Measurements from ENCODE around the gene ANKRD22. TPM values are rescaled to one million over a fixed set of nuclear protein-coding genes. Genes with fewer than 3 reads are reported as not detected.
"Not testable (repeated sequence)": the region's sequence is repeated elsewhere in the genome, so short reads cannot be mapped to it uniquely, and the experiment has no call there.

Gene ANKRD22
- total RNA-seq, 6 experiments from 2014 or later = 0.54 to 1.2 (median 1.2) TPM; not detected in 3

GRCh38 chr10:88883448-88883809 is 31.8 kb upstream of the ANKRD22 start:
- Histone ChIP-seq H3K36me3 (no peaks in the 10 kb centered on the region), H3K4me3 (no peak overlapping the region), H3K27me3 (no peaks in the 10 kb centered on the region), H3K27ac (no peak overlapping the region), H3K4me1 (peaks cover 0 to 5% (median 2%) of the 10 kb centered on the region in 4 donors), H3K9me3 (no peaks in the 10 kb centered on the region)
- intact Hi-C loops (cut with DNase I) = no loop called here
- 65% methylated on average over 2 of the region's 2 CpGs for WGBS (ENCODE audit: insufficient coverage, low coverage, low lambda C conversion rate, missing lambda C conversion rate)
- TF ChIP-seq POLR2A (IDR thresholded peaks at IDR 0.05) (no peak), CTCF (IDR thresholded peaks at IDR 0.05) (no peak)
- no peak for ATAC-seq
- DNase-seq = no peak

GRCh38 chr10:88882646-88883447 is 31.2 kb upstream of the ANKRD22 start:
- WGBS (ENCODE audit: insufficient coverage, low coverage, low lambda C conversion rate, missing lambda C conversion rate) = 60% methylated on average over 8 of the region's 8 CpGs
- peak overlapping the region in 1 of 3 donors; percentile 40 for H3K27ac ChIP-seq
- ATAC-seq; H3K4me3 ChIP-seq; H3K9me3 ChIP-seq; H3K36me3 ChIP-seq; H3K27me3 ChIP-seq; DNase-seq; intact Hi-C loops (cut with DNase I); H3K4me1 ChIP-seq: not testable (repeated sequence)

GRCh38 chr10:88881922-88882645 is 30.4 kb upstream of the ANKRD22 start:
- Histone ChIP-seq H3K27ac (peak overlapping the region in 1 of 3 donors; percentile 94), H3K4me3 (no peak overlapping the region), H3K9me3 (no peaks in the 10 kb centered on the region), H3K36me3 (no peaks in the 10 kb centered on the region), H3K27me3 (no peaks in the 10 kb centered on the region), H3K4me1 (peaks cover 0 to 5% (median 2%) of the 10 kb centered on the region in 4 donors)
- intact Hi-C loops (cut with DNase I) = no loop called here
- 65% methylated on average over 5 of the region's 5 CpGs for WGBS (ENCODE audit: insufficient coverage, low coverage, low lambda C conversion rate, missing lambda C conversion rate)
- DNase-seq (no peak), ATAC-seq (no peak)
- TF ChIP-seq CTCF (IDR thresholded peaks at IDR 0.05) = no peak
- no peak for TF ChIP-seq POLR2A (IDR thresholded peaks at IDR 0.05)

- Histone ChIP-seq H3K9me3 (no peaks in the 10 kb centered on the region), H3K4me1 (peaks cover 0 to 5% (median 2%) of the 10 kb centered on the region in 4 donors), H3K4me3 (peak overlapping the region; percentile 74 to 81 (median 77)), H3K36me3 (no peaks in the 10 kb centered on the region), H3K27ac (peak overlapping the region; percentile 79 to 94 (median 84)), H3K27me3 (no peaks in the 10 kb centered on the region)
- ATAC-seq (no peak), DNase-seq (no peak)
- TF ChIP-seq CTCF (IDR thresholded peaks at IDR 0.05) = no peak
- no peak for TF ChIP-seq POLR2A (IDR thresholded peaks at IDR 0.05)
- intact Hi-C loops (cut with DNase I) = no loop called here
- WGBS (ENCODE audit: insufficient coverage, low coverage, low lambda C conversion rate, missing lambda C conversion rate) = 48% methylated on average over 6 of the region's 6 CpGs
These were observed 29.7 kb upstream of the ANKRD22 start for GRCh38 chr10:88881320-88881719.
